Skin epidermis (tissue), 12 donors: ENCODE data around the gene CALM1.
A peak's percentile ranks its signal among the peaks of the same experiment; 100 is the strongest.

ENCODE experiments used
- H3K27ac ChIP-seq, 21 experiments: fragments of 200-600 bp; sonication (generic) in 11 of 21; one replicate each; pipeline ENCODE4 v1.5.0; 2020; ENCODE audit warnings: mild to moderate bottlenecking in 3 of 21, inconsistent platforms in 2 of 21, moderate library complexity in 2 of 21
- H3K4me3 ChIP-seq, 7 experiments: fragments of 200-600 bp; sonication (generic) in 2 of 7; one replicate each; pipeline ENCODE4 v1.5.0; 2020; ENCODE audit warnings: inconsistent platforms in 2 of 7, mild to moderate bottlenecking in 2 of 7, moderate library complexity in 1 of 7

Gene CALM1

GRCh38 chr14:90405101-90405500, 8.3 kb downstream of the CALM1 start:
- Histone ChIP-seq H3K27ac (no peak overlapping the region), H3K4me3 (no peak overlapping the region)

DNA sequence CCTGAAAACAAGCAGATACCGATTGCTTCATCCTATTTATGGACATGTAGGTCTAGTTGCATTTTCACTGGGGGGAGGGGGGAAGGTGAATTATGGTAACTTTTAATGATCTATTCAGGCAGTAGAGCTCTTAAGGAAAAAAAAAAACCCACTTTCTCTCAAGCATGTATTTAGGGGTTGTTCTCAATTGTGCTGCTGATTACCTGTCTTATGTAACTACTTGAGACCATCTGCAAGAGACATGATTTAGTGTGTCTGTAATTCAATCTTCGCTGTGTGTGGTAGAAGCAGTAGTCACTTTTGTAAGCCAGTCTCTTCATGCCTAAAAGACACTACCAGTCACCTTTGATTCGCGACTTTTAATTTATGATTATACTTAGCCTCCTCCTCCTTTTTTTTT, 8.9 kb downstream of the CALM1 start:
- no peak overlapping the region for H3K4me3 ChIP-seq
- no peak overlapping the region for H3K27ac ChIP-seq

- Histone ChIP-seq H3K27ac (no peak overlapping the region), H3K4me3 (no peak overlapping the region)
Measured at GRCh38 chr14:90406384-90406798, 9.6 kb downstream of the CALM1 start.

DNA sequence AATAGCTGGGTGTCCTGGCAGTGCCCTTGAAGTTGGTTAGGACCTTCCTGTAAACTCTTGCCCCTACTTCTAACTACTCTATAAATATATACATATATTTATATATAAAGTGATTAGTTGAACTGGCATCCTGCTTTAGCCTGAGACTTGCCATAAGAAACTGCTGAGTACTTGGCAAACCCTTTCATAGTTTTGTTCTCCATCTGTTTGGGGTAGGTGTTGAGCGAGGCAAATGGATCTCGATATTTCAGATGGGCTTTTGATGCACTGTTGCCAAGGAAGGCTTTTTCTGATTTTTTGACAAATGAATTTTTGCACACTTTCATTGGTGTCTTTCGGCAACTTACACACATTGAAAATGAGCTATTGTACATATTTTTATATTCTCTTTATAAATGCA, 10.4 kb downstream of the CALM1 start:
- Histone ChIP-seq H3K4me3 (no peak overlapping the region), H3K27ac (no peak overlapping the region)

- Histone ChIP-seq H3K27ac (peak overlapping the region in 8 of 21 experiments; percentile 10 to 70 (median 50)), H3K4me3 (no peak overlapping the region)
Measured at GRCh38 chr14:90408713-90409112, 11.9 kb downstream of the CALM1 start.

DNA sequence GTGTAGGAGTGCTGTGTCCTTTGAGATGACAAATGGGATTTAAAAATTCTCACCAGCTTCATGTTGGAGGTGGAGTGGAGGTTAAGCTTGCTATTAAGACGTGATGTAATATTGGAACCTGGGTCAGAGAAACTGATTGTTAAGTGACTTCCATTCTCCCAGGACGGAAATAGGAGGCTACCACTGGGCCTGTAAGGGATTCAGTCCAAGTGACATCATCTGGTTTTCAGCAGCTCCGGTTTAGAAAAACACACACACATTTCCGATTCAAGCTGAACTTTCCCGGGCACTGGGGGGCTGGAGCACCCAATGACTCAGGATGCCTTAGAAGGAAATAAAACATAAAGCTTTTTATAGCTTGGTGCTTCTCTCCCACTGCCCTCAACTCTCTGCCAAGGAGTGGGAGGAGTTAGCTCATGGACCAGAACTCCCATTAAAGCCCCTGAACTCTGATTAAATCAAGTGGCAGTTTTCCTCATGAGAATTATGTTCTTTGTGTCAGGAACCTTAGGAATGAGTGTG, 12.4 kb downstream of the CALM1 start:
- Histone ChIP-seq H3K4me3 (no peak overlapping the region), H3K27ac (peak overlapping the region in 9 of 21 experiments; percentile 10 to 70 (median 39))

- Histone ChIP-seq H3K4me3 (no peak overlapping the region), H3K27ac (no peak overlapping the region)
Measured at GRCh38 chr14:90412058-90412457, 15.2 kb downstream of the CALM1 start.

GRCh38 chr14:90416720-90417119, 19.9 kb downstream of the CALM1 start:
- no peak overlapping the region for H3K4me3 ChIP-seq
- no peak overlapping the region for H3K27ac ChIP-seq

- no peak overlapping the region for H3K27ac ChIP-seq
Measured at GRCh38 chr14:90418053-90418452, 21.2 kb downstream of the CALM1 start.

DNA sequence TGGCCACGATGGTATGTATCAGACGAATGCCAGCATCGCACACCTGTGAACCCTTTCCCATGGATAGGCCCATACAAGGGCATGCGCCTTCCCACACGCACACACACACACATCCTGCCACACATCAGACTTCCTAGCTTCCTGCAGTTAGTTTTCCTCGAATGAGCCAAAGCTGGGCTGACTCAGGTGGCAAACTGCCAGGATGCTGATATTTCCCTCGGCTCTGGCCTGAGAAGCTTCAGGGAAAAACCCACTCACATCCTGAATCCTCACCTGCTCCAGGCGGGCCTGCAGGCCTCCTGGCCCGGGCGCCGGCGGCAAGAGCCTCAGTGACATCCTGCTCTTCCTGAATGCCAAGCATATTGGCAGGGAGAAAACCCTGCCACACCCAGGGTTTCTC, 22.4 kb downstream of the CALM1 start:
- peak overlapping the region in 8 of 21 experiments; percentile 15 to 45 (median 30) for H3K27ac ChIP-seq
- H3K4me3 ChIP-seq: no peak overlapping the region

More at GRCh38 chr14:90418053-90418452, 21.2 kb downstream of the CALM1 start:
- H3K4me3 ChIP-seq: no peak overlapping the region

DNA sequence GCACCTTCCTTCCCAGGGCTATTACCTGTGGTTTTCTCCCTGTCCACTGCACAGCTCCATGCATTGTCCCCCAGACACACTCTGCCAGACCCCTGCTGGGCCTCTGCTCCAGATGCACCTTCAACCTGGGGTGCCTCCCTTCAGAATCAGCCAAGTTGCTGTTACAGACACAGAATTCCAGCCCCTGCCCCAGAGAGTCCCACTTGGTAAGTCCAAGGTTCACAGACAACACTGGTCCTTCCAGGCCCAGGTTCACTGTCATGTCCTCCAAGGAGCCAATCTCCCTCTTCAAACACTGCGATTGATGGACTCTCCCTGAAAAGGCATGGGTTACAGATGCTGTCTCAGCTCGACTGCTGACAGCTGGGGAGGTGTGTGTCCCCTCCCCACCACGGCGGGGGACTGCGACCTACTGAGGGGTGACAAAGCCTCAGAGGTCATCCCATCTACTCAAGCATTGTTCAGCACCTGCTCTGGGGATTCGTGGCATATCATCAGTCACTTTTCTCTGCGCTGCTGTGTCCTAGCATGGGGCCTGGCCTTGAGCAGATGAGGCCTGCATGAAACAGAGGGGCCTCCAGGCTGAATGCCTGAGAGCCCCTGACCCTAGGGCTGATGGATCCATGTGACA, 24.3 kb downstream of the CALM1 start:
- no peak overlapping the region for H3K27ac ChIP-seq
- no peak overlapping the region for H3K4me3 ChIP-seq

DNA sequence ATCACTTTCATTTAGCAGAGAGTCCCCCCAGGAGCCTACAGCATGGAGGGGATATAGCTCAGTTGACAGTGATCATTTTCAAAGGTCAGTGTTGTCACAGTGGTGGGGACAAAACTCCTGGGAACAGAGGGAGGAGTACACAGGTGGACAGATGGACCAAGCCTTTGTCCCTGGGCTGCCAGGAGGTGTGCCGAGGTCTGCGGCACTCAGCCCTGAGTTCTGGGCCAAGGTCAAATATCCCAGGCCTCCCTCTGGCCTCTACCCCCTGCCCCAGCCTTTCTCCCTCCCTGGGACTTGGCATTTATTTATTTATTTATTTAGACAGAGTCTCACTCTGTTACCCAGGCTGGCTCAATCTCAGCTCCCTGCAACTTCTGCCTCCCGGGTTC, 24.8 kb downstream of the CALM1 start:
- Histone ChIP-seq H3K4me3 (no peak overlapping the region), H3K27ac (no peak overlapping the region)

- Histone ChIP-seq H3K27ac (no peak overlapping the region), H3K4me3 (no peak overlapping the region)
Measured at GRCh38 chr14:90423166-90423565, 26.3 kb downstream of the CALM1 start.

DNA sequence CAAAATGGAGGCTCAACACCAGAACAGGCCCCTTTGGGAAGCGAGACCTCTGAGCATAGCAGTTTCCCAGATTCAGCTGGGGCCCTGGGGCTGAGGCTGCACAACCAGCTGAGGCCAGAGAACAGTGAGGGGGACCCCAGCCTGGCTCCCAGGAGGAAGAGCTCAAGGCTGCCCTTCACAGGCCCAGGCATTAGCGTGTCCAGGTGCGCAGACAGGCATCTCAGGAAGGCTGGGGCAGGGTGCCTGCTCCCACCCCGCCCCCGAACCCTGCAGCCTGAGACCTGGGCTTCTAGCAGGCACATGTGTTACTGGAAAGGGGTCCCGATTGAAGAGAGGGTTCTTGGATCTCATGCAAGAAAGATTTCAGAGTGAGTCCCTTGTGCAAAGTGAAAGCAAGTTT, 27.2 kb downstream of the CALM1 start:
- H3K4me3 ChIP-seq: no peak overlapping the region
- H3K27ac ChIP-seq: no peak overlapping the region

- Histone ChIP-seq H3K4me3 (no peak overlapping the region), H3K27ac (no peak overlapping the region)
Measured at GRCh38 chr14:90424686-90425372, 28.0 kb downstream of the CALM1 start.

GRCh38 chr14:90425373-90425879, 28.6 kb downstream of the CALM1 start:
- H3K4me3 ChIP-seq: no peak overlapping the region
- H3K27ac ChIP-seq: no peak overlapping the region

DNA sequence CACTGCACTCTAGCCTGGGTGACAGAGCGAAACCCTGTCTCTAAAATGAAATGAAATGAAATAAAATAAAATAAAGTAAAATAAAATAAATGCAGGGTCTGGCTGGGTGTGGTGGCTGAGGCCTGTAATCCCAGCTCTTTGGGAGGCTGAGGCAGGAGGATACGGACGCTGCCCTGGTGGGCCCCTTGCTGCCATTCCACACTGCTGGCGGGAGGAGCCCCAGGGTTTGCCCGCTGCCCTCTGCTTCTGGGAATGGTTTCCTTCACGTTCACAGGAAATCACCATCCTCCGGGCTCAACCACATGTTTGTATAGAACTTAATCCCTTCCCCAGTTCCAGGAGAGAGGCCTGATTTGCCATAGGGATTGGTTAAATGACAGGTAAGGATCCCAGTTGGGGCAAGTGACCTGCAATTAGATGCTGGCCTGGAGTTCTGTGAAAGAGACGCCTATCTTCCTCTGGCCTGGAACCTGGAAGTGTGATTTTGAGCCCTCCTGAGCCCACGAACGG, 29.3 kb downstream of the CALM1 start:
- Histone ChIP-seq H3K4me3 (no peak overlapping the region), H3K27ac (no peak overlapping the region)

DNA sequence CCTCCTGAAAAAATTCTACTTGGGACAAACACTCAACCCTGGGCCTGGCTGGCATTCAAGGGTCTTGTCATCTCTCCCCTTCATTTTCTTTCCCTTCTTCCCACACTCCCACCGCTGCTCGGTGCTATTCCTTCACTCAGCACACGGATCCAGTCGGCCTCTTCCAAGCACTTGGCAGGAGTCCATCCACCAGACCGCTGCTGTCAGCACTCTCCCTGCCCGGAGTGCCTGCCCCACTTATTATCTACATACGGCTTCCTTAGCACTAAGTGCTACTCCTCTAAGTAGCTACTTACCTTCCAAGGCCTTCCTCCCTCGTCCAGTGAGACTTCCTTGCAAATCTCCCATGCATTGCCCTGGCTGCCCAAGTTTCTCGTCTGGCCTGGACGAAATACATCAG, 29.8 kb downstream of the CALM1 start:
- H3K27ac ChIP-seq: no peak overlapping the region
- H3K4me3 ChIP-seq: no peak overlapping the region

- H3K4me3 ChIP-seq: no peak overlapping the region
- H3K27ac ChIP-seq: peak overlapping the region in 1 of 21 experiments; percentile 10
Measured at GRCh38 chr14:90427848-90428426, 31.1 kb downstream of the CALM1 start.

- no peak overlapping the region for H3K4me3 ChIP-seq
- no peak overlapping the region for H3K27ac ChIP-seq
Measured at GRCh38 chr14:90428676-90429075, 31.8 kb downstream of the CALM1 start.

GRCh38 chr14:90429236-90429635, 32.4 kb downstream of the CALM1 start:
- H3K4me3 ChIP-seq: no peak overlapping the region
- H3K27ac ChIP-seq: peak overlapping the region in 1 of 21 experiments; percentile 34
